ENCODE measurements around the gene PDILT.
A peak's percentile ranks its signal among the peaks of the same experiment; 100 is the strongest.

PDILT gene

DNA sequence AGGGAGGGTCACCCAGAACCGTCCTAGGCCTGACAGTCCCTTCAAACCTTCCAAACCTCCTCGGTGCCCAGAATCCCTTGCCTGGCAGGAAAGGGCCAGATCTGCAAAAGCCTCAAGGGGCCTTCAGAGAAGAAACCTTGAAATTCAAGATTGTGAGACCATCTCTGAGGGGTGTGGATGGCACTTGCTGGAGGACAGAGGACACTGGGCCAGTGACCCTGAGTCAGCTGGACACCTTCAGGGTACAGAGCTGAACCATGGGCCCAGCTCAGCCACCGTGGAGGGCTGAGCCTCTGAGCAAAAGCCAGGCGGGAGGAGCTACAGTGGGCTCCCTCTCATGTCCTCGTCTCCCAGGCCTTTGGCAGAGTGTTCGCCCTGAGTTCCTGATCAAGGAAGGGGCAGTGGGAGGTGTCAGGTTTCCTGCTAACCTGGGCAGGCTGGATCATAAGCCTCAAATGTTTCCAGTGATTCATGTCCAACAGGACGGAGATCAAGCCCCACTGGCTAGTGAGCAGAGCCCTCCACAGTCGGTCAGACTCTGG, 3.0 kb downstream of the PDILT start:
- no peak for DNase-seq

DNA sequence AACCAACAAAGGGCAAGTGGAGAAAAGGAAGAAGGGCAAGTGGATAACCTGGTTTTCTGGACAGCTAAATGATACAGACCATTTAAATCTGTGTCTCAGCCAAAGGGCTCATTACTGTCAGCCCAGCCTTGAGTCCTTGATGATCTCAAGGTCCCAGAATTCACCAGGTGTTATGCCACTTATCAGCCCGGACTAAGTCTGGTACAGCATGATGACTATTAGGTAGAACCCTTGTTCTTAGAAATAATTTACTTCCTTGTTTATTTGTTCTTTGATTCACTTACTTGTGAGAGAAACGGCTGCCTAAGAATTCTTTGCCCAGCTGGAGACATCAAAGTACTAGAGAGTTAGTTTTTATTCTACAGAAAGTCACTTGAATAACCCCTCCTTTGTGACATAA, 3.5 kb downstream of the PDILT start:
- no peak for DNase-seq

DNA sequence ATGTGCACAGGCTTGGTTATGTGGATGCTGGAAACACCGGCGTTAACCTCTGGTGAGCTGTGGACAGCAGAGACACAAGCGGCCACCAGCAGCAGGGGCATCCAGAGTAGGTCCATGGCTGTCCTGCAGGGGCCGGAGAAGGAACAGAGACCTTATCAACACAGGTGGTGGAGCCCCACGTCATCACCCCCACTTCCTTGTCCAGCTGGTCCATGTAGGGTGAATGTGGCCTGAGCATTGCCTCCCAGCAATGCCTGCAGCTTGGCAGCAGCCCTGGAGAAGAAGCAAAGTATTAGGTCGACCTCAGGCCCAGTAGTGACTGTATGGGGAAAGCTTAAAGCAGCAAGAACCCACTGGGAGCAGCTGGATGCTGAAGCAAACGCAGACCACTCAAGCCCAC, 5.4 kb downstream of the PDILT start:
- DNase-seq, result no peak

DNA sequence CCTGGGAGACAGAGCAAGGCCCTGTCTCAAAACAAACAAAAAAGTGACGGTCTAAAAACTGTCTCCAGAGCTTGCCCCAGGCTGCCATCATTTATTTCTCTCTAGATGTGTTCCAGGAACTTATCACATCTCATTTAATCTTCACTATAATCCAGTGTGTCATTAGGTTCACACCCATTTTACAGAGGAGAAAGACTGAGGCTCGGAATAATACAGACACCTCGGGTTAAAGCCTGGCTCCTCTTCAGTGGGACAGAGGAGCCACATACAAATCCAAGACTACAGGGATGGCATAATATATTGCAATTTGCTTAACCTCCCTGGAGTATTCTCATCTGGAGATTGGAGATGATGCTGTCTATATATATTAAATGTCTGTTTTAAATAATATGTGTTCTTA, 5.9 kb downstream of the PDILT start:
- DNase-seq, result no peak

DNA sequence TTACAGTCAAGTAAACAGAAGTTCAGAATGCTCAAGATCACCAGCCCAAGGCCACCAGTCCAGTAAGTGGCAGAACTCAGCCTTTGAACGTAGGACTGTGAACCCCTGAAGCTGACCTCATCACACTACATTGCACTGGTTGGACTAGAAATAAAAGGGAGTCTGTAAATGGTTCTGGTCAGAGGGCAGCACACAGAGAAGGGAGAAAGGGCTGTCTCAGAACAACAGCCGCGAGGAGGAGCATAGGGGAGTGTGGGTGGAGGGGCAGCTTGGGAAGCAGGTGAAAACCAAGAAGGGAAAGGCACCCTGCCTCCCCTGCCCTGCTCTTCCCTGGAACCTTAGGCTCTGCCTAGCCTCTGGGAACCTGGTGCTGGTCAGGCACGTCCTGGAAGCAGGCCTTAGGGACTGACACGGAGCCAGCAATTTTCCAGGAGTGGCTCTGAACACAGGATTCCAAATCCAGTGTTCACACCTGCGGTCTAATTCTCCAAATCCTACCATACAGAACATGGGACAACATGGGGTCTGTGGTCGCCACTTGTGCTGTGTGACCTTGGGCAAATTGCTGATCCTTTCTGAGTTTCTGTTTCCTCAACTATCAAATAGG, 7.0 kb downstream of the PDILT start:
- DNase-seq, result no peak

DNA sequence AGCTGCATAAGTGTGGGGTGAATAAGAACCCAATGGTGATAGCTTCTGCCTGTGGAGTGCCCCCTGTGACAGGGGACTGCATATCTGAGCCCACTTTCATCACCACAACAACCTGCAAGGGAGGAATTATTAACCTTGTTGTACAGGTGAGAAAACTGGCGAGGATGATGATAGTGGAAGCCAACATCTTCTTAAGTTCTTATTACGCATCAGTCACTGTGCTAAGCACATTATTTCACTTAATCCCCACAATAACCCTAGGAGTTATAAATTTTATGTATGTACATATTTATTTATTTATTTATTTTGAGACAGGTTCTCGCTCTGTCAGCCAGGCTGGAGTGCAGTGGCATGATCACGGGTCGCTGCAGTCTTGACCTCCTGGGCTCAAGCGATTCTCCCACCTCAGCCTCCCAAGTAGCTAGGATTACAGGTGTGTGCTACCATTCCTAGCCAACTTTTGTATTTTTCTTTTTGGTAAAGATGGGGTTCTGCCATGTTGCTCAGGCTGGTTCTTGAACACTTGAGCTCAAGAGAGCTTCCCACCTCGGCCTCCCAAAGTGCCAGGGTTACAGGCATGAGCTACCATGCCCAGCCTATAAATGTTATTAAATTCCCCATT, 7.6 kb downstream of the PDILT start:
- no peak for DNase-seq

DNA sequence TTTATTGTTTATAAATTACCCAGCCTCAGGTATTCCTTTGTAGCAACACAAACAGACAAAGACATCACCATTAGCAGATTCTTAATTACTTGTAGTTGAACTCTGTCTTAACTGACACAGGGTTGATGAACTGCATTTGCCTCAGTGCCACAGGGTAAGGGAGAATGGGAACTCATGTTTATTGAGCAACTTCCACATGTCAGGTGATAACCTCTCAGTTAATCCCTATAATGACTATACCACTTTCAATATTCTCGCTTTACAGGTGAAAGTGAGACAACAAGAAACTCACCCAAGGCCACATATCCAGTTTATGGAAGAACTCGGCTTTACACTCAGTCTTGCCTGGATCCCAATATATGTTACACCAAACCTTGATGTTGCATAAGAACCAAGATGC, 8.6 kb downstream of the PDILT start:
- no peak for DNase-seq

DNA sequence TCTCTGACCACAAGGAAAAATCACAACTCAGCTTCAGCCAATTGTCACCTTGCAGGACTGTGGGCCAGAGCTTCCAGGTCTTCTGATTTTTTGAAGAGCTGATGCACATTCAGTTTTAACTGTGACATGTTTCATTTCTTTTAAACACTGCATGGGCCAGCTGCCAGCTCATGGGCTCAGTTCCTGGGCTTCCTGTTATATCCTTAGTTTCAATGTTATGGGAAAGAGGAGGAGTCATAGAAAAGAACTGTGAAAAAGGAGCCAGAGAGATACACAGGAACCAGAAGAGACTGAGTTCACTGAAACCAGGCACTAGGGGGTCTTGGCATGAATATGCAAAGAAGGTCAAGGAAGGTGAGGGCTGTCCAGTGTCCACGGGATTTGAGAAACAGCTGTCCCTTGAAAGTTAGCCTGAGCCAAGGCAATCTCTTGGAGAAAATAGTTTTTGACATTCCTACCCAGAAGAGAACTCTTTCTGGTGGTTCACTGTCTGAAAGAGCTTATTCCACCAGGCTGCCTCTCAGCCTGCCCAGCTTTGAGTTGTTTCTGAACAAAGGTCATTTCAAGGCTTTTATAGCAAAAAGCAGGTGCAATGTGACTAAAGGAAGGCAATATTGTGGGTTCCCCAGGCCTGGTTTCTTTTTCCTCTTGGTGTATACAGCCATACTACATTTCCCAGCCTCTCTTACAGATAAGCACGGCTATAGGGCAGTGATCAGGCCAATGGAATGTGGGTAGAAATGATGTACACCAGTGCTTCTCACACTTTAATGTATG, 10.5 kb downstream of the PDILT start:
- DNase-seq, result no peak

DNA sequence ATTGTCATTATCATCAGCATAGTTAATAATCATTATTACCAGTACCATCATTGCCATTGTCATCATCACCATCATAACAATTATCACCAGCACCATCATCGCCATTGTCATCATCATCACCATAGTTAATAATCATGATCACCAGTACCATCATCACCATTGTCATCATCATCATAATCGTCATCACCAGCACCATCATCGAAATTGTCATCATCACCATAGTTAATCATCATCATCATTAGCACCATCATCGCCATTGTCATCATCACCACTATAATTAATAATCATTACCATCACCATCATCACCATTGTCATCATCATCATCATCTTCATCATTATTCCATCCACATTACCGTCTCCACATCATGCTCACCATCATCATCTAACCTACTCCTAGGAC, 13.5 kb downstream of the PDILT start:
- no peak for DNase-seq

DNA sequence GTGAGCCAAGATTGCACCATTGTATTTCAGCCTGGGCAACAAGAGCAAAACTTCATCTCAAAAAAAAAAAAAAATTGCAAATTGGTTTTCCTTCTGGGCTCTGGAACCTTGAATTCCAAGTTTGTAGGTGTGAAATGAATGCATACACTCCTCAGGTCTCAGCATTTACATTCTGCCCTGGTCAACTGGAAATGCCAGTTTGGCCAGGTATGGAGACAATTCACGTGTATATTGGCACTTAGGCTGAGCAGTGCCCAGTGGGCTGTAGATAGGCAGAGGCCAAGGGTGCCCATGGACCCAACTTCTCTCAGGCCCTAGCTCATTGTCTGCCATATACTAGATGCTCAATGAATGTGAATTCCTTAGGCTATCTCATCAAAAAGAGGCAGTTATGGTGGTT, 15.7 kb downstream of the PDILT start:
- DNase-seq, result no peak

DNA sequence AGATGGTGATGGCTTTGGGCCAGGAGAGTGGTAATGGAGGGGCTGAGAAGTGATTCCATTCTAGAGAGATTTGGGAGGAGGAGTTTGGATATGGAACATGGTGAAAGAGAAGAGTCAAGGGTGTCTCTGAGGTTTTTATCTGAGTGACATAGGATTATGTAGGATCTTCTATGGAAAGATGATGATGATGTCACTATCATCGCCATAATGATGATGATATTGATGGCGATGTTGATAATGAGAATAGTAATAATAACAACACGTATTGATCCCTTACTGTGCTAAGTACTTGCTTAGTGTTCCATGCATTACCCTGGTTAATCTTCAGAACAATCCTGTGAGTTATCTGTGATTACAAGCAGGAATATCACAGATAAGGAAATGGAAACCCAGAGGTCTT, 16.6 kb downstream of the PDILT start:
- no peak for DNase-seq

DNA sequence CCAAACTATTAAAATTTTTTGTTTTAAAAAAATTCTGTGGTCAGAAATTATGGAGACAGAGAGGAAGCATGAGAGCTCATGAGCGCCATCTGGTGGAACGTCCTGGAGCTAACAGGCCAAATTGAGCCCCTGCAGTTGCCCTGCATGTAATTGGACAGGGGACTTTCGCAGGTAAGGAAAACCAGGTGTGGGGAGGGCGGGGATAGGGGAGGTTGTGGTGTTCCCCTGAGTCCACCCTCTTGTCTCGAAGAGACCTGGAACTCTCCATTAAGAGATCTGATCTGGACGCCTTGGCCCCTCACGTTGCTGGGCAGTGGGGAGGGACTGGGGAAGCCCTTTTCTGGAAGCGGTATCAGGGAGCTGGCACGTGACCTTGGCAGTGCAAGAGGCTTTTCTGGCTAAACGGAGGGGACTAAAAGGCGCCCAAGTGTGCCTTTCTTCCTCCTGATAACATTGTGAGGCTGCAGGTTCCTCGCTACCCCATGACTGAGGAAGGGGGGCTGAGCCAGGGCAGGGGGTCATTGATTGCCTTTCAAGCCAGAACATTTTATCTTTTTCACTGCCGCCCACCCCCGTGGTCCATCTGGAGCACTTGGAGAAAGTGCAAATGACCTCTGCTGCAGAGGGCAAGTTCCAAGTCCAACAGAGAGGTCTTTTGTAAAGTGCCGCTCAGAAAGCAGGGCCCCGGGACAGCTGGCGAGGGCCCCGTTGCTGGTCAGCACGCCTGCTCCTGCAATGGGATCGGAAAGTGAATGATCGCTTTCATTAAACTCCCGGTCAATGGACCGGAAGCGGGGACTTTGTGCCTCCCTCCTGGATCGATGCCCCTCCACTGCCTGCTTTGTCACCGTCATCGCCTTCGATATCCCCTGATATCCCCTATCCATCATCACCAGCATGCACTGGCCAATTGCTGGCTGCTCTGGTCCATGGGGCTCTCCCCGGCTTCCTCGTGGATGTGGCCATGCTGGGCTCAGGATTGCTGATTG, 18.4 kb downstream of the PDILT start:
- DNase-seq, result peak; percentile 20

DNA sequence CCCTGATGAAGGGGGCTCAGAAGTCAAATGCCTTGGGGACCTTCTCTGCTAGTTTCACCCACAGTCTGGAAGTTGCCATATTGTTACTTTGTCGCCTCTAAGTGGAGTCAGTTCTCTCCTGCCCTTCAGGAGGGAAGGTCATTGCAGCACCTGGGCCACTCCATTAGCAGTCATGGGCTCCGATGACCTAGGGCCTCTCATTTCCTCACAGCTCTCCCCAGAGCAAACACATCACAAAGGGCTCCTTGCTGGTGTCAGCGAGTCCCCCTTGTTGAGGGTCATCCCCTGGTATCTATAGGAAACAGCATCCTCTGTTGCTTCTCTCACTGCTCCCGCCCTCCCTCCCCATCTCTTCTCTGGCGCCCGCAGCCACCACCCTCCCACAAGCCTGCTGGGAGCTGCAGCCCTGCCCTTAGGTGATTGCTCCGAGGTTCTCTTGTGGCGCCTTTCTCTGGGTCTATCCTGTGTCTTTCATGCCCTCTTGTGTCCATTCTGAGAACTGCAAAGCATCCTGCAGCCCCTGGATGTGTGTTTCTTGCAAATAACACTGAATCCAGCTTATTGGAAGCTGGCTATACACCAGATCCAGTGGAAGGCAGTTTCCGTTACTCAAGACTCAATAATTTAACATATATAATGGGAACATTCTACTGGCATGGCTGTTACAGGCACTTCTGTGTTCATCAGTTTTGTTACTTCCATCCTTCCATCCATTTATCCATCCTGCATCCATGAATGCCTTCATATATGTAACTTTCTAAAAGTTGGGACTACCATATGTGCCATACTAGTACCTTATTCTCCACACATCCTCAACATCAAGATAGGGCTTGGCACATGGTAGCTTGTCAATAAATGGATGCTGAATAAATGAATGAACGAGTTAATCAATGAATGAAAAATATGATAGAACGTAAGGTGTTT, 21.2 kb downstream of the PDILT start:
- peak; percentile 14 for DNase-seq

DNA sequence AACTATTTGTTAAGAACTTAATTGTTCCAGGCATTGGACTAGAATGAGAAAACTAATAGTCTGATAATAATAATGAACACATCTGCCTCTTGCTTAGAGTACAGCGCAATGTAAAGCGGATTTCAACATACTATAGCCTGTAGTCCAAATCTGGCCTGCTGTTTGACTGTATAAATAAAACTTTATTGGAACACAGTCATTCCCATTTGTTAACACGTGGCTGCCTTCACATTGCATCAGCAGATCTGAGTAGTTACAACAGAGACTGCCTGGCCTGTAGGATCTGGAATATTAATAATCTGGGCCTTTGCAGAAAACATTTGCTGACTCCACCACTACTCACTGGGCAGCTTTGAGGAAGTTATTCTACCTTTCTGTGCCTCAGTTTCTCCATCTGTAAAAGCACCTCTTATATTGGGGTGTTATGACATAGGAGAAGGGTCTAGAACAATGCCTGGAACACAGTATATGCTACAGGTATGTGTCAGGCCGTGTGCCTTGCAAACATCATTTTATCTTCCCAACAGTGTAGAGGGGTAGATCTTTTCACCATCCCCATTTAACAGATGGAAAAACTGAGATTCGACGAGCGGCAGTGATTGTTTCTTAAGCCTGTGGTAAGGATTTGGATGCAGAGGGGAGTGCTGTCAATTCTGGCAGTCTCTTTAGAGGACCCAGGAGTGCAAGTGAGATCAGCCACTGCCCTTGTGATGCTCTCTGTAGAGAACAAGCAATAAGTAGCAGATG, 22.2 kb downstream of the PDILT start:
- DNase-seq, result no peak

DNA sequence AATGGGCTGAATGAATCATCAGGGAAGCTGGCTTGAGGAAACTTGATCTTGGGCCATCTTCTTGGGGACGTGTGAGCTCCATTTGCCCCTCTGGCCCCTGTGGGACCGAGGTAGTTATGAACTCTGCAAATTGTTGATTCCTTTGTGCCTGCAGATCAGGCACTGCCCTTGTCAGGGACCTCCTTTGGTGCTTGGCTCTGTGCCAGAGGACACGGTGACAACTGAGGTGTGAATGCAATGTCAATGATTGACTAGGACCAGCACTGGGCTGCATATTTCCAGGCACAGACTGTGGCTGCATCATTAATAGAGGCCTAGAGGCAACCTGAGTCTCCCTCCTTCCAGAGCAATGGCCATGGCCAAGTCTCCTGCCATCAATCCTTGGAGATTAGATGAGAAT, 23.8 kb downstream of the PDILT start:
- no peak for DNase-seq

DNA sequence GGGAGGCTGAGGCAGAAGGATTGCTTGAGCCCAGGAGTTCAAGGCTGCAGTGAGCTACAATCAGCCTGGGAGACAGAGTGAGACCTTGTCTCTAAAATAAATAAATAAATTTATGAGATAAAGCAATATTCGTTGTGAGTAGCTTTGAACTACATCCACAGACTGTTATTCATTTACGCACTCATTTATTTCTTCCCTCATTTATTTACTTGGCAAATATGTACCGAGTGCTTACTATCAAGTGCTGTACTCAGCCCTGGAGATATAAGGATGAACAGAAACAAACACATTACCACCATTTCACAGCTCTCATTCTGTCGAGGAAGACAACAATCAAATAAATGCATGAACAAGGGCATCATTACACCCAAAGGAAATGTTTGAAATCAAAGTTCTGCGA, 27.4 kb downstream of the PDILT start:
- no peak for DNase-seq

DNA sequence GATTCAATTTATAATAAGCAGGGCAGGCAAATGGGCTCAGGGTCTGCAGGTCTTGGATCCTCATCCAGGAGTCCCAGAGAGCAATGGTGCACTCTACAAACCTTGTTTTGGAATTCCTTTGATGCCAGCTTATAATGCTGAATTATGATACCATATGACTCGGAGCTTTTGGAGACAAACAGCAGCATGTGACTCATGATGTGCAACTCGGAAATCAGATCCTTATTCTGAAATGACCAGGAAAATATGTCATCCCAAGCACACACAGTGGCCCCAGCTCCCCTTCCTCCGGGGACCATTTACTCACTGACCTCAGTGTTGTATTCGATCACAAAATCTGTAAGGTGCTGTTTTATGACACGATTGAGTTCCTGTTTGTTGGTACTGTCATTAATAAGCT, 31.8 kb downstream of the PDILT start:
- no peak for DNase-seq

DNA sequence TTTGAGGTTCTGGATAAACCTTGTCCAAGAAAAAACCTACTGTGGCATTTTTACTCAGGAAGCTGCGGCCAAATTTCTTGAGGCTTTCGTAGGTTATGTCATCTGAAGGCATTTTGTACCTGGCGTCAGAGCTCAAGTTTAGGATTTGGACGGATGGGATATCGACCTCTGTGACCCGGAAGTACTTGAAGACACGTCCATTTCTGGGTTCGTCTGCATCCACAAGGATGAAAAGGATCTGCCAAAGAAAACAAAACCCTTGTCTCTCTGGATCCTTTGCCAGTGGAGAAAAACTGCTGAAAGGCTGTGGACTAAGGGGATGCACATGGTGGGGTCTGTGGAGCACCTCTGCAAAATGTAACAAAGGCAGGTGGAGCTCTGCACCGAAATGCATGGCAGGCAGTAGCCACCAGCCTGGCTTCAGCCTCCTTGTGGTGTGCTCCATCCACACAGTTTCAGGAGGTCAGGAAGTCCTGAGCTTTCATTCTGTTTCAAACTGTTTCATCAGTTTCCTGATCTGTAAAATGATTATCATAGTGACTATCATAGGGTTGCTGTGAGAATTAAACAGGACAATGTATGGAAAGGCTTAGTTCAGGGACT, 35.0 kb downstream of the PDILT start:
- no peak for DNase-seq

DNA sequence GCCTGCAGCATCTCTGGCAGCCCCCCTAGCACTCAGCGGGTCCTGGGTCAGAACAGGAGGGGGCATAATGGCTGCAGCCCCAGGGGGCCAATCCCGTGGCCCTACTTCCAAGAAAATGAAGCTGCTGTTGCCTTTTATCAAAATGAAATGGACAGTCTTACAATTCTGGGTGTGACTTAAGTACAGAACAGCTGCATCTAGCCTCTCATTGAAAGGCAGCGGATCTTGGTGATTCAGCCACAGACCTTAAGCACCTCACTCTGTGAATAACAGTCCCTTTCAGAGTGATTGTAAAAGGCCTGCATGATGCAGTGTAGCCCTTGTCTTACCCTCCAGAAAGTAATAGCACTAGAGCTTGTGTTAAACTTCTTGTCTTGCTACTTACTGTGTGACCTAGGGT, 40.5 kb downstream of the PDILT start:
- DNase-seq, result no peak

DNA sequence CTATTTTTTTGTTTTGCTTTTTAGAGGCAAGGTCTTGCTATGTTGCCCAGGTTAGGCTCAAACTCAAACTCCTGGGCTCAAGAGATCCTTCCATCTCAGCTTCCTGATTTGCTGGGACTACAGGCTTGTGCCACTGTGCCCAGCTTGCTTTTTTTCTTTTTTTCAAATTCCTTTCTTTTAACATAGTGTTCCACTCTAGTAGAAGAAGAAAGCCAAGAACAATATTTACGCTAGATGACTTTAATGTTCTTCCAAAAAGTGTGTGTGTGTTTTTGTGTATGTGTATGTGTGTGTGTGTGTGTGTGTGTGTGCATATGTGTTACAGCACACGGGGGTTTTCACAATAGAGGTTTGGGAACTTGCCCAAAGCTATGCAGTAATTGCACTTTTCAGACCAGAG, 41.3 kb downstream of the PDILT start:
- DNase-seq, result no peak

DNA sequence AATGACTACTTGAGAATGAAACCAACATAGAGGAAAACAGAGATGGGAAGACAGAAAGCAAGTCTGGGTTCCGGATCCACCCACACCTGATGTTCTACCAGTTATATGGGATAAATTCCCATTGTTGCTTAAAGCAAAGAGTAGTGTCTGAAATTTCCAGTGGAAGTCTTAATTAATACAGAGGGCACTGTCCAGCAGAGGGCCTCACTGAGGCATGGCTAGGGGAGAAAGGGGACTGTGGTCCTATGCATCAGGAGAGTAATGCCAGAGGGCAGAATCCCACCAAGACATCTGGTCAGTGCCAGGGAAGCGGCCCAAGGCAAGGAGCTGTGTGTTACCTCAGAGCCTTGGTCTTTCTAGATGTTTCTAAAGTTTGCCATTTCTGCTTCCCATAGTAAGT, 44.5 kb downstream of the PDILT start:
- DNase-seq, result no peak
